Naive thymus-derived CD4-positive, alpha-beta T cell (primary cell): ENCODE results near the gene THAP10. TPM values are rescaled to one million over a fixed set of nuclear protein-coding genes. Genes with fewer than 3 reads are reported as not detected.
"Not testable (repeated sequence)": the region's sequence is repeated elsewhere in the genome, so short reads cannot be mapped to it uniquely, and the experiment has no call there.

Experiments used
- ATAC-seq: fragments of 150-1000 bp; cut with Tn5 transposase; 2 replicates; pipeline ENCODE4 v1.10.0; 2021; ENCODE audit warnings: mild to moderate bottlenecking, moderate library complexity
- CTCF ChIA-PET: fragments of 350-600 bp; sonication (Branson Sonifier 250); formaldehyde crosslinking; loops from one replicate; lab custom pipeline; 2021; ENCODE audit warnings: antibody characterized with exemption; lab: Charles Lee
- POLR2A ChIA-PET: fragments of 350-600 bp; sonication (Branson Sonifier 250); formaldehyde crosslinking; loops from one replicate; lab custom pipeline; 2021; ENCODE audit warnings: antibody characterized with exemption, inconsistent platforms; lab: Charles Lee
- DNase-seq, 9 donors: peaks; one replicate each; pipeline versions ENCODE4 v3.0.0 to v3.0.0-alpha.2; 2020 to 2022; ENCODE audit warnings: mixed read lengths in 1 of 9
- H3K27ac ChIP-seq: one replicate; pipeline ENCODE4 v1.7.0; 2013; ENCODE audit warnings: mild to moderate bottlenecking, low read depth, low read length, moderate library complexity
- H3K27me3 ChIP-seq, 2 donors: one replicate each; pipeline ENCODE4 v1.7.0; 2013; ENCODE audit warnings: low read length in 2 of 2, mild to moderate bottlenecking in 2 of 2, moderate library complexity in 2 of 2; ENCODE audit not compliant: control insufficient read depth in 2 of 2, insufficient read depth in 2 of 2
- H3K36me3 ChIP-seq, 3 experiments: 1 replicate in 2 of 3; 2 replicates in 1 of 3; pipeline ENCODE4 v1.7.0; 2013; ENCODE audit warnings: low read length in 3 of 3, mild to moderate bottlenecking in 3 of 3, moderate library complexity in 1 of 3; ENCODE audit not compliant: insufficient read depth in 3 of 3, control insufficient read depth in 2 of 3
- H3K4me1 ChIP-seq, 2 donors: one replicate each; pipeline ENCODE4 v1.7.0; 2013; ENCODE audit warnings: low read length in 2 of 2, mild to moderate bottlenecking in 2 of 2, moderate library complexity in 1 of 2; ENCODE audit not compliant: control insufficient read depth in 2 of 2, insufficient read depth in 2 of 2
- H3K4me3 ChIP-seq: 2 replicates; pipeline ENCODE4 v1.7.0; 2013; ENCODE audit warnings: mild to moderate bottlenecking, low read length
- H3K9me3 ChIP-seq, 3 experiments: 1 replicate in 2 of 3; 2 replicates in 1 of 3; pipeline ENCODE4 v1.7.0; 2013; ENCODE audit warnings: low read length in 3 of 3; ENCODE audit not compliant: control insufficient read depth in 2 of 3
- H3K27ac Mint-ChIP-seq, 9 donors: one replicate each; pipeline ENCODE4 v1.8.0; 2020 to 2022; ENCODE audit warnings: mixed read lengths in 9 of 9, mild to moderate bottlenecking in 8 of 9, moderate library complexity in 5 of 9, inconsistent platforms in 2 of 9
- H3K27me3 Mint-ChIP-seq, 5 donors: one replicate each; pipeline ENCODE4 v1.8.0; 2021 to 2022; ENCODE audit warnings: mixed read lengths in 5 of 5, mild to moderate bottlenecking in 1 of 5
- H3K36me3 Mint-ChIP-seq, 5 donors: one replicate each; pipeline ENCODE4 v1.8.0; 2020 to 2022; ENCODE audit warnings: mixed read lengths in 5 of 5, mild to moderate bottlenecking in 3 of 5, inconsistent platforms in 1 of 5
- H3K4me1 Mint-ChIP-seq, 7 donors: one replicate each; pipeline ENCODE4 v1.8.0; 2020 to 2022; ENCODE audit warnings: mixed read lengths in 7 of 7, mild to moderate bottlenecking in 3 of 7, inconsistent platforms in 1 of 7
- H3K4me3 Mint-ChIP-seq, 10 donors: one replicate each; pipeline ENCODE4 v1.8.0; 2020 to 2022; ENCODE audit warnings: mild to moderate bottlenecking in 10 of 10, mixed read lengths in 10 of 10, moderate library complexity in 6 of 10, inconsistent platforms in 2 of 10
- H3K9me3 Mint-ChIP-seq, 11 donors: one replicate each; pipeline ENCODE4 v1.8.0; 2020 to 2022; ENCODE audit warnings: mixed read lengths in 11 of 11, mild to moderate bottlenecking in 4 of 11, inconsistent platforms in 1 of 11, moderate library complexity in 1 of 11
- intact Hi-C, 2 donors: fragments of 100-400 bp; cut with micrococcal nuclease; formaldehyde crosslinking; loops; one replicate each; pipeline ENCODE4 v1.15.1; 2023
- polyA plus RNA-seq, 2 donors: library from polyadenylated mRNA; unstranded; fragments of 300-500 nt; fragmentation: Illumina TruSeq; gene quantifications; one replicate each; pipeline ENCODE4 v1.2.3, GENCODE V29; 2021
- total RNA-seq, 6 experiments: library from RNA in 5 of 6; stranded (reverse) in 5 of 6; gene quantifications; 1 replicate in 5 of 6; 2 replicates in 1 of 6; pipeline ENCODE4 v1.2.3 and lab custom pipeline; 2021 to 2026

The THAP10 gene
- total and polyA plus RNA-seq, 7 experiments from 2014 or later, result 0.24 TPM; not detected in 6

- H3K27ac ChIP-seq, H3K4me3 ChIP-seq, H3K36me3 Mint-ChIP-seq, H3K36me3 ChIP-seq, H3K4me1 ChIP-seq, H3K4me3 Mint-ChIP-seq, H3K9me3 Mint-ChIP-seq, CTCF ChIA-PET, ATAC-seq, H3K27me3 ChIP-seq, intact Hi-C loops, H3K4me1 Mint-ChIP-seq, POLR2A ChIA-PET, DNase-seq, H3K9me3 ChIP-seq, H3K27ac Mint-ChIP-seq: not testable (repeated sequence)
- H3K27me3 Mint-ChIP-seq, result peaks cover 28 to 59% (median 46%) of the 10 kb centered on the region in 5 donors
Observed at GRCh38 chr15:70926914-70927313, 34.7 kb upstream of the THAP10 start.

DNA sequence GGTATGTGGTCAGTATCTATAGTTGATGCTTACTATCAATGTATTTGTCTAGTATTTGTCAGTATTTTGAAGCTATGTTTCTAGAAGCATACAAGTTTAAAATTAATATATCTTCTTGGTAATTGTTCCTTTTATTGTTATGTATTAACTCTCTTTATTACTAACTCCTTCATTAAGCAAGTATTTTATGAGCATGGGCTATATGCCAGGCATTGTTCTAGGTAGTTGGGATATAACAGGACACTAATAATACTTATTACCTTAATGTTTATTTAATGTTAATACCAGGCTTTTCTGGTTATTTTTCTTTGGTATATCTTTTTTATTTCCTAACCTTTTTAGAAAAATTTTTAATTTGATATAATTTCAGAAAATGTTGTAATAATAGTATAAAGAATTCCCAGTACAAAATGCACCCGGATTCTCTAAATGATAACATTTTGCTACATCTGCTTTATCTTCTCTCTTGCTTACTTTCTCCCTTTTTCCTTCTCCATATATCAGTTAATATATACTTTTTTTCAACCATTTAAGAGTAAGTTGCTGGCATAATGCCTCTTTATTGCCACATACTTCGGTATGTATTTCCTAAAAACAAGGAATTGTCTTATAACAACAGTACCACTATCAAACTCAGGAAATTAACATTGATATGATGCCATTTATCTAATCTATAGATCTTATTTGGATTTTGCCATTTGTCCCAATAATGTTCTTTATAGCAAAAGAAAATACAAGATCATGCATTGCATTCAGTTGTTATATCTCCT, 31.3 kb upstream of the THAP10 start:
- CTCF ChIA-PET, result interaction anchor here (0.6 kb wide), 1 partner anchor 559 kb away, joined by 5 read pairs; no protein-coding TSS in a partner anchor
- Histone ChIP-seq H3K27ac (no peak overlapping the region), H3K36me3 (no peaks in the 10 kb centered on the region), H3K4me1 (no peaks in the 10 kb centered on the region), H3K4me3 (no peak overlapping the region), H3K9me3 (no peaks in the 10 kb centered on the region), H3K27me3 (no peaks in the 10 kb centered on the region)
- no peak for ATAC-seq
- POLR2A ChIA-PET, result no interaction called here
- H3K9me3 Mint-ChIP-seq, result peaks cover 0 to 10% (median 3%) of the 10 kb centered on the region in 11 donors
- intact Hi-C loops, result no loop called here
- no peak overlapping the region for H3K4me3 Mint-ChIP-seq
- peaks cover 29 to 55% (median 46%) of the 10 kb centered on the region in 5 donors for H3K27me3 Mint-ChIP-seq
- no peaks in the 10 kb centered on the region for H3K4me1 Mint-ChIP-seq
- DNase-seq, result no peak
- no peaks in the 10 kb centered on the region for H3K36me3 Mint-ChIP-seq
- no peak overlapping the region for H3K27ac Mint-ChIP-seq

DNA sequence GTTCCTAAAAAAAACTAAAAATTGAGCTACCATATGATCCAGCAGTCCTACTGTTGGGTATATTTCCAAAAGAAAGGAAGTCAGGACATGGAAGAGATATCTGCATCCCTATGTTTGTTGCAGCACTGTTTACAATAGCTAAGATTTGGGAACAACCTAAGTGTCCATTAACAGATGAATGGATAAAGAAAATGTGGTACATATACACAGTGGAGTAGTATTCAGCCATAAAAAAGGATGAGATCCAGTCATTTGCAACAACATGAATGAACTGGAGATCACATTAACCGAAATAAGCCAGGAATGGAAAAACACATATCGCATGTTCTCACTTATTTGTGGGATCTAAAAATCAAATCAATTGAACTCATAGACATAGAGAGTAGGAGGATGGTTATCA, 29.9 kb upstream of the THAP10 start:
- Mint-ChIP-seq H3K4me1 (no peaks in the 10 kb centered on the region), H3K9me3 (peaks cover 0 to 6% (median 3%) of the 10 kb centered on the region in 11 donors), H3K27ac (no peak overlapping the region), H3K36me3 (no peaks in the 10 kb centered on the region), H3K4me3 (no peak overlapping the region), H3K27me3 (peaks cover 29 to 56% (median 45%) of the 10 kb centered on the region in 5 donors)
- Histone ChIP-seq H3K27me3 (no peaks in the 10 kb centered on the region), H3K9me3 (no peaks in the 10 kb centered on the region), H3K27ac (no peak overlapping the region), H3K4me3 (no peak overlapping the region), H3K4me1 (no peaks in the 10 kb centered on the region), H3K36me3 (no peaks in the 10 kb centered on the region)
- ChIA-PET POLR2A (no interaction called here), CTCF (interaction anchor here (0.6 kb wide), 1 partner anchor 1630 kb away, joined by 3 read pairs; no protein-coding TSS in a partner anchor)
- ATAC-seq (no peak), DNase-seq (no peak)
- intact Hi-C loops, result no loop called here

- H3K9me3 Mint-ChIP-seq, result peaks cover 0 to 6% (median 3%) of the 10 kb centered on the region in 11 donors
- H3K9me3 ChIP-seq, result no peaks in the 10 kb centered on the region
- H3K36me3 ChIP-seq, result no peaks in the 10 kb centered on the region
- H3K36me3 Mint-ChIP-seq, result no peaks in the 10 kb centered on the region
- no peaks in the 10 kb centered on the region for H3K27me3 ChIP-seq
- H3K27ac ChIP-seq, result no peak overlapping the region
- ChIA-PET POLR2A (no interaction called here), CTCF (interaction anchor here (0.6 kb wide), 1 partner anchor 1630 kb away, joined by 3 read pairs; no protein-coding TSS in a partner anchor)
- no peak overlapping the region for H3K4me3 ChIP-seq
- H3K4me1 Mint-ChIP-seq, result no peaks in the 10 kb centered on the region
- ATAC-seq, result no peak
- DNase-seq, result no peak
- no peak overlapping the region for H3K27ac Mint-ChIP-seq
- no peaks in the 10 kb centered on the region for H3K4me1 ChIP-seq
- intact Hi-C loops, result no loop called here
- H3K27me3 Mint-ChIP-seq, result peaks cover 23 to 49% (median 39%) of the 10 kb centered on the region in 5 donors
- H3K4me3 Mint-ChIP-seq, result no peak overlapping the region
Observed at GRCh38 chr15:70920981-70921696, 28.9 kb upstream of the THAP10 start.

- H3K4me3 Mint-ChIP-seq, result no peak overlapping the region
- Histone ChIP-seq H3K27me3 (no peaks in the 10 kb centered on the region), H3K27ac (no peak overlapping the region), H3K4me3 (no peak overlapping the region), H3K9me3 (no peaks in the 10 kb centered on the region), H3K36me3 (no peaks in the 10 kb centered on the region), H3K4me1 (no peaks in the 10 kb centered on the region)
- H3K27ac Mint-ChIP-seq, result no peak overlapping the region
- no peak for ATAC-seq
- no peaks in the 10 kb centered on the region for H3K4me1 Mint-ChIP-seq
- peaks cover 14 to 32% (median 28%) of the 10 kb centered on the region in 5 donors for H3K27me3 Mint-ChIP-seq
- no peak for DNase-seq
- peaks cover 0 to 6% (median 3%) of the 10 kb centered on the region in 11 donors for H3K9me3 Mint-ChIP-seq
- CTCF ChIA-PET, result interaction anchor here (0.6 kb wide), 1 partner anchor 33 kb away, joined by 5 read pairs; no protein-coding TSS in a partner anchor
- intact Hi-C loops, result no loop called here
- POLR2A ChIA-PET, result no interaction called here
- H3K36me3 Mint-ChIP-seq, result no peaks in the 10 kb centered on the region
Observed at GRCh38 chr15:70917955-70918354, 25.7 kb upstream of the THAP10 start.

GRCh38 chr15:70916531-70916930, 24.3 kb upstream of the THAP10 start:
- H3K9me3 ChIP-seq, result no peaks in the 10 kb centered on the region
- H3K4me3 ChIP-seq, result no peak overlapping the region
- DNase-seq (no peak), ATAC-seq (no peak)
- H3K36me3 ChIP-seq, result no peaks in the 10 kb centered on the region
- H3K27me3 Mint-ChIP-seq, result peaks cover 14 to 28% (median 21%) of the 10 kb centered on the region in 5 donors
- no peak overlapping the region for H3K27ac ChIP-seq
- intact Hi-C loops, result no loop called here
- no peaks in the 10 kb centered on the region for H3K4me1 ChIP-seq
- H3K27me3 ChIP-seq, result no peaks in the 10 kb centered on the region
- ChIA-PET CTCF (no interaction called here), POLR2A (no interaction called here)
- no peaks in the 10 kb centered on the region for H3K4me1 Mint-ChIP-seq
- no peaks in the 10 kb centered on the region for H3K9me3 Mint-ChIP-seq
- no peak overlapping the region for H3K27ac Mint-ChIP-seq
- H3K36me3 Mint-ChIP-seq, result no peaks in the 10 kb centered on the region
- H3K4me3 Mint-ChIP-seq, result no peak overlapping the region
